ENCODE measurements around the gene IL11.

The IL11 gene

DNA sequence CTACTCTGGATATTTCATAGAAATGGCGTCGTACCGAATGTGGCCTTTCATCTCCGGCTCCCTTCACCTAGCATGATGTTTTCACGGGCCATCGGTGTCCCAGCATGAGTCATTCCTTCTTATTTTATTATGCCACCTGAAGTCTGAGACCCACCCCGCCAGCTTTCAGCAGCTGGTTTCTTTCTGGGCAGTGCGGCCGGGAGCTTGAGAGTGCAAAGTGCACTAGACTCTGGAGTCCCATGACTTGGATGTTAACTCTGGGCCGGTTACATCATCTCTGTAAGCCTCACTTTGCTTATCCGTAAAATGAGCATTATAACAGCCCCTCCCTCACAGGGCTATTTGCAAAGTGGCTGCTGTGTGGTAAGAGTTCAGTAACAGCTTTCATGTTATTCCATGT lies 36.4 kb downstream of the IL11 start:
- no peak for TF ChIP-seq FOXP2 (optimal IDR thresholded peaks at IDR 0.05; ENCODE audit: borderline replicate concordance, extremely low read depth, extremely low read length, insufficient read depth)
- TF ChIP-seq, protein P1, sequence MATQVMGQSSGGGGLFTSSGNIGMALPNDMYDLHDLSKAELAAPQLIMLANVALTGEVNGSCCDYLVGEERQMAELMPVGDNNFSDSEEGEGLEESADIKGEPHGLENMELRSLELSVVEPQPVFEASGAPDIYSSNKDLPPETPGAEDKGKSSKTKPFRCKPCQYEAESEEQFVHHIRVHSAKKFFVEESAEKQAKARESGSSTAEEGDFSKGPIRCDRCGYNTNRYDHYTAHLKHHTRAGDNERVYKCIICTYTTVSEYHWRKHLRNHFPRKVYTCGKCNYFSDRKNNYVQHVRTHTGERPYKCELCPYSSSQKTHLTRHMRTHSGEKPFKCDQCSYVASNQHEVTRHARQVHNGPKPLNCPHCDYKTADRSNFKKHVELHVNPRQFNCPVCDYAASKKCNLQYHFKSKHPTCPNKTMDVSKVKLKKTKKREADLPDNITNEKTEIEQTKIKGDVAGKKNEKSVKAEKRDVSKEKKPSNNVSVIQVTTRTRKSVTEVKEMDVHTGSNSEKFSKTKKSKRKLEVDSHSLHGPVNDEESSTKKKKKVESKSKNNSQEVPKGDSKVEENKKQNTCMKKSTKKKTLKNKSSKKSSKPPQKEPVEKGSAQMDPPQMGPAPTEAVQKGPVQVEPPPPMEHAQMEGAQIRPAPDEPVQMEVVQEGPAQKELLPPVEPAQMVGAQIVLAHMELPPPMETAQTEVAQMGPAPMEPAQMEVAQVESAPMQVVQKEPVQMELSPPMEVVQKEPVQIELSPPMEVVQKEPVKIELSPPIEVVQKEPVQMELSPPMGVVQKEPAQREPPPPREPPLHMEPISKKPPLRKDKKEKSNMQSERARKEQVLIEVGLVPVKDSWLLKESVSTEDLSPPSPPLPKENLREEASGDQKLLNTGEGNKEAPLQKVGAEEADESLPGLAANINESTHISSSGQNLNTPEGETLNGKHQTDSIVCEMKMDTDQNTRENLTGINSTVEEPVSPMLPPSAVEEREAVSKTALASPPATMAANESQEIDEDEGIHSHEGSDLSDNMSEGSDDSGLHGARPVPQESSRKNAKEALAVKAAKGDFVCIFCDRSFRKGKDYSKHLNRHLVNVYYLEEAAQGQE (IDR thresholded peaks at IDR 0.05; ENCODE audit: insufficient read depth in 1 of 2, low read depth in 2 of 2, low read length in 2 of 2) = no peak
- no peak for TF ChIP-seq SIN3A (IDR thresholded peaks at IDR 0.05; ENCODE audit: borderline replicate concordance, insufficient read depth, low read length)
- no peak for TF ChIP-seq POLR2AphosphoS5 (IDR thresholded peaks at IDR 0.05; ENCODE audit: low read depth, low read length)
- no peak for TF ChIP-seq TAF1 (IDR thresholded peaks at IDR 0.05; ENCODE audit: borderline replicate concordance, insufficient read depth, low read length)

DNA sequence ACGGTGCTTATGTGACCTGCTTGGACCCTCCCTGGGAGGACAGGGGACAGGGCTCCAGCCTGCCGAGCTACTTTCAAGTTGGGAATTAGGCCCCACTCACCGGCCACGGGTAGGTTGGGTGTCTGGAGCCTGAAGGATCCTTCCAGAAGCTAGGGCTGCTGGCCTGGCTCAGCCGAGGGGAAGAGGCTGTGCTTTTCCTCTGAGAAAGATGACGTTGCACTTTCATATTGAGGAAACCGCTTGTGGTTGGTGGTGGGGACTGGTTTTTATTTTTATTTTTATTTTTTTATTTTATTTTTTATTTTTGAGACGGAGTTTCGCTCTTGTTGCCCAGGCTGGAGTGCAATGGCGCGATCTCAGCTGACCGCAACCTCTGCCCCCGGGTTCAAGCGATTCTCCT lies 45.1 kb downstream of the IL11 start, which contains the start of gene TMEM150B:
Gene TMEM150B (minus strand): TSS at position 170 of the 400 bp plus-strand sequence. CDS start 4,305 bp downstream, outside the sequence.
- no peak for TF ChIP-seq TAF1 (IDR thresholded peaks at IDR 0.05; ENCODE audit: borderline replicate concordance, insufficient read depth, low read length)

DNA sequence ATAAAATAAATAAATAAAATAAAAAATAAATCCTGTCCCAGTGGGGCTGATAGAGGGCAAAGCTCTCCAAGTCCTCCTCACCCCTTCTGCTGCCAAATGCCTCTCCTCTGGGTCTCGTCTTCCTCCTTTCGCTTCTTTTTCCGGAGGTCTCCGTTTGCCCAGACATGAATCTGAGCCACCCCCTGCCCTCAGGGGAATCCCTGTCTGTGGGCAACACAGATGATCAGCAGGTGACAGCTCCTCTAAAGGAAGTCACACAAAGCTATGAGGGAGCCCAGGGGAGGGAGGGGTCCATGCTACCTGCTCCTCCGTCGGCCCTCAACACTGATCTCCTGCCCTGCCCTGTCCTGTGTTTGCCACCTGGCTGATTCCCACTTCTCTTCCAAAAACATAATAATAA lies 45.6 kb downstream of the IL11 start:
- no peak for TF ChIP-seq FOXP2 (optimal IDR thresholded peaks at IDR 0.05; ENCODE audit: borderline replicate concordance, extremely low read depth, extremely low read length, insufficient read depth)
- no peak for TF ChIP-seq SIN3A (IDR thresholded peaks at IDR 0.05; ENCODE audit: borderline replicate concordance, insufficient read depth, low read length)
- no peak for TF ChIP-seq TAF1 (IDR thresholded peaks at IDR 0.05; ENCODE audit: borderline replicate concordance, insufficient read depth, low read length)
- TF ChIP-seq POLR2AphosphoS5 (IDR thresholded peaks at IDR 0.05; ENCODE audit: low read depth, low read length) = no peak
- TF ChIP-seq, protein P1 (IDR thresholded peaks at IDR 0.05; ENCODE audit: insufficient read depth in 1 of 2, low read depth in 2 of 2, low read length in 2 of 2) = no peak

DNA sequence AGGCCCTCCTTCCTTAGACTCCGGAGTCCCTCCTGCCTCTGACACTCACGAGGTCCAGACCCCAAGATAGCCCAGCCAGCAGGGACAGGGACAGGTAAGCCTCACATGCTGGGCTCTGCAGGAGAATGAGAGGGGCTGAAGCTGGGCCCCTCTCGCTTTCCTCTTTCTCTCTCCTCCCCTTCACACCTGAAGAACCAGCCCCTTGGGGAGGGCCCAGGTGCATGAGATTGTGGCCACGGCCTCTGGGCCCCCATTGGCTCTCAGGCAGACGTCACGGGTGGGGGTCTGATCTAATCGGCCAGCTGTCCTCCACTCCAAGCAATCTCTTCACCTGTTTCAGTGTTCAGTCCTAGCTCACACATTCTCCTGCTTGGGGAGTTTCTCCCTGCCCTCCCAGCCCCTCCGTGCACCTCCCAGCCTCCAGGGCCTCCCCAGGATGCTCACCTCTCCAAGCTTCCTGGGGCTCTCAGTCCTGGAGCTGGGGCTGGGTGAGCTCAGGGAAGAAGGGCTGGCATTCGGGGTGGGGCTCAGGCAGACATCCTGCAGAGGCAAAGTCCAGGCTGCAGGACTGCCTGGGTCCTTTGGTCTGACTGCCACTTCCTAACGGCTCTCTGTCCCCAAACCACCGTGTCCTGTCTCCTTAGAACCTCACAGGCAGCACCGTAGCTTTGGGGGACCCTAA lies 47.9 kb downstream of the IL11 start:
- no peak for TF ChIP-seq TAF1 (IDR thresholded peaks at IDR 0.05; ENCODE audit: borderline replicate concordance, insufficient read depth, low read length)
- TF ChIP-seq, protein P1 (IDR thresholded peaks at IDR 0.05; ENCODE audit: insufficient read depth in 1 of 2, low read depth in 2 of 2, low read length in 2 of 2) = no peak

DNA sequence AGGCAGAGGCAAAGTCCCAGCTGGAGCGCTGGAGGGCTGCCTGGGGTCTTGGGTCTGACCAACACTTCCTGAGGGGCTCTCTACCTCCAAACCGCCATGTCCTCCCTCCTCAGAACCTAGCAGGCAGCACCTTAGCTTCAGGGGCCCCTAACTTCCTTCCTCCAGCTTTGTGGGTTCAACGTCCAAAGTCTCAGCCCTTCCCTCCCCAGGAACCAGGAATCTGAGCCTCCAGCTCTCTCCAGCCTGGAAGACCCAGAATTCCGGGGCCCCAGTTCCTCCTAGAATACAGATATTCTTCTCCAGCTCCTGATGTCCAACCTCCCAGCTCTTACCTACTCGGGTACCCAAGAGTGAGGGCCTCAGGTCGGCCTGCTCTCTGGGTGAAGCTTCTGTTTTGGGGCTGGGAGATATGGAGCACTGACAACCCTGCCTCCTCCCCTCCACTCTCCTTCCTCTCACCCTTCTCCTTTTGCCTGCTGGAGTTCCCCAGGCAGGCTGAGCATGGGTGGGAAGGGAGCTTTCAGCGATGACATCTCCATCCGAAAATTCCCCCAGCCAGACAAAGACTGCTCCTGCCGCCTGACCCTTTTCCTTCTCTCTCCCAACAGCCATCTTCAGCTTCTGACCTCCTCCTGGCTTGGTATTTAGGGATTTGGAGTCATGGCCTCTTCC lies 48.7 kb downstream of the IL11 start:
- no peak for TF ChIP-seq POLR2AphosphoS5 (IDR thresholded peaks at IDR 0.05; ENCODE audit: low read depth, low read length)
- TF ChIP-seq FOXP2 (optimal IDR thresholded peaks at IDR 0.05; ENCODE audit: borderline replicate concordance, extremely low read depth, extremely low read length, insufficient read depth) = no peak
- no peak for TF ChIP-seq TAF1 (IDR thresholded peaks at IDR 0.05; ENCODE audit: borderline replicate concordance, insufficient read depth, low read length)
- TF ChIP-seq, protein P1 (IDR thresholded peaks at IDR 0.05; ENCODE audit: insufficient read depth in 1 of 2, low read depth in 2 of 2, low read length in 2 of 2) = no peak
- TF ChIP-seq SIN3A (IDR thresholded peaks at IDR 0.05; ENCODE audit: borderline replicate concordance, insufficient read depth, low read length) = no peak
